Measurements from ENCODE around the gene KLHL18.
"Not testable (repeated sequence)": the region's sequence is repeated elsewhere in the genome, so short reads cannot be mapped to it uniquely, and the experiment has no call there.

KLHL18 gene

GRCh38 chr3:47245271-47245670, 37.5 kb upstream of the KLHL18 start:
- no peak for TF ChIP-seq CTCF (IDR thresholded peaks at IDR 0.05; ENCODE audit: low read depth, low read length, missing control alignments)
- Histone ChIP-seq H3K36me3 (replicated peaks) (no peaks in the 10 kb centered on the region), H3K27ac (no peak overlapping the region), H3K27me3 (replicated peaks) (no peaks in the 10 kb centered on the region), H3K4me3 (ENCODE audit: low read depth, low read length) (no peak overlapping the region)
- DNase-seq = no peak
- in situ Hi-C loops (cut with HindIII; ENCODE audit: low pct_ligation_motif_present, low sequenced_read_pairs) = no loop called here

GRCh38 chr3:47247131-47248064, 35.3 kb upstream of the KLHL18 start:
- Histone ChIP-seq H3K27ac (no peak overlapping the region), H3K4me3 (ENCODE audit: low read depth, low read length) (no peak overlapping the region), H3K36me3 (replicated peaks) (no peaks in the 10 kb centered on the region), H3K27me3 (replicated peaks) (no peaks in the 10 kb centered on the region)
- no peak for TF ChIP-seq CTCF (IDR thresholded peaks at IDR 0.05; ENCODE audit: low read depth, low read length, missing control alignments)
- no peak for DNase-seq
- in situ Hi-C loops (cut with HindIII; ENCODE audit: low pct_ligation_motif_present, low sequenced_read_pairs) = no loop called here

DNA sequence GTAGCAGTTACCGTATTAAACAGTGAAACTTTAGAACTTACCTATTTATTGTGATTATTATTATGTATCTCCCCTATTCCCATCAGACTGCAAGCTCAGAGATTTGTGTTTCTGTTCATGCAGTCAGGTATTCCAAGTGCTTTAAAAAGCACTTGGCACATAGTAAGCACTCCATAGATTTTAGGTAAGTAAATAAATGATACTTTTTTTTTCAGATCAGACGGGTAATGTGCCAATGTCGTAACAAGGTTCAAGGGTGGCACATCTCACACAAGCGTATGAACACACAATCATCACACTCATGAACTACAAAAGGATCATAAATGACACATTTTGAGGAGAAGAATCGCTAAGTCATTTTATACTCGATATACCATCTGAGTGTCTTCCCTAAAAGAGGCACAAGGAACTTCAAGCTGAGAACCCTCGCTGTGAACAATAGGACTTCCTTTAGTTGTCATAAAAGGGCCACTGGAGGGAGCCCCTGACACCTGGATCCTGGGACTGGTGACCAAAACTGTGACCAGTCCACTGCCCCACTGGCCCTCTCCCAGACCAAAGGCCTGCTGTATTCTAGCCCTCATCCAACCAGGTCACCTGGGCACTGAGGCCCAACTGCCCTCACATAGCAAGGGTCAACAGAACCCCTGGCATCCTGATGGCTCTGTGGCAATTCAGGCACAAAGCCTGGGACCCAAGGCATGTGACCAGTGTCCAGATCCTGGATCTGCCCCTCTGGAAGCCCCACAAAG, 32.3 kb upstream of the KLHL18 start:
- DNase-seq = peak; percentile 25
- Histone ChIP-seq H3K27ac (no peak overlapping the region), H3K27me3 (replicated peaks) (no peaks in the 10 kb centered on the region), H3K4me3 (ENCODE audit: low read depth, low read length) (no peak overlapping the region), H3K36me3 (replicated peaks) (no peaks in the 10 kb centered on the region)
- in situ Hi-C loops (cut with HindIII; ENCODE audit: low pct_ligation_motif_present, low sequenced_read_pairs) = no loop called here
- peak; percentile 61 for TF ChIP-seq CTCF (IDR thresholded peaks at IDR 0.05; ENCODE audit: low read depth, low read length, missing control alignments)

DNA sequence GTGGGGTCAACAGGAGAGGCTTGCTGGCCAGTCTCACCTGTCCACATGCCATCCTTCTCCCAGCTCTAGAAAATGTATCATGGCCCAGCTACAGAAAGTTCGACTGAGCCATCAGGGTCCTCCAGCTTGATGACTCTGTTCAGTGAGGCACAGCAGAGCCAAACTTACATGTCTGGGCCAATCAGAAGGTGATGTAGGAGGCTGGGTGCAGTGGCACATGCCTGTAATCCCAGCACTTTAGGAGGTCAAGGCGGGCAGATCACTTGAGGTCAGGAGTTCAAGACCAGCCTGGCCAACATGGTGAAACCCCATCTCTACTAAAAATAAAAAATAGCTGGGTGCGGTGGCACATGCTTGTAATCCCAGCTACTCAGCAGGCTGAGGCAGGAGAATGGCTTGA, 31.7 kb upstream of the KLHL18 start:
- H3K4me3 ChIP-seq (ENCODE audit: low read depth, low read length); in situ Hi-C loops (cut with HindIII; ENCODE audit: low pct_ligation_motif_present, low sequenced_read_pairs); H3K27ac ChIP-seq; DNase-seq; H3K27me3 ChIP-seq (replicated peaks); H3K36me3 ChIP-seq (replicated peaks): not testable (repeated sequence)

DNA sequence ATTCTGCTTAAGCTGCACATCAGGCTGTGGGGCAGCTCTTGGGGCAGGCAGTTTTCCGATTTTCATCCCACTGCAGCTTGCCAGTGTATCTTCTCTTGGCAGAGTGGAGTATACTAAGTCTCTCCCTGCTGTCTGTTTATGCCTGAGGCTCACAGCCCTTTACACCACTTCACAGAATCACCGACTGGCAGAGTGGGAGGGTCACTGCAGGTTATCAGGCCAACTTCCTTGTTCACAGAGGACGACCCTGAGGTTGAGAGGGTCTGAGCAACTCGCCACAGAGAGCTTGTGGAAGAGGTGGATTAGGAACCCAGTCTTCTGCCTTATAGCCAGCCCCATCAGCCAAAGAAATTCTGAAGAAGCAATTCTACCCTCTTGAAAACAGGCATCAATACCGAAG, 31.1 kb upstream of the KLHL18 start:
- TF ChIP-seq CTCF (IDR thresholded peaks at IDR 0.05; ENCODE audit: low read depth, low read length, missing control alignments) = no peak
- in situ Hi-C loops (cut with HindIII; ENCODE audit: low pct_ligation_motif_present, low sequenced_read_pairs) = no loop called here

GRCh38 chr3:47256331-47256730, 26.4 kb upstream of the KLHL18 start:
- in situ Hi-C loops (cut with HindIII; ENCODE audit: low pct_ligation_motif_present, low sequenced_read_pairs); DNase-seq; H3K27ac ChIP-seq; H3K4me3 ChIP-seq (ENCODE audit: low read depth, low read length); H3K27me3 ChIP-seq (replicated peaks); H3K36me3 ChIP-seq (replicated peaks): not testable (repeated sequence)

More for the DNA sequence above, 31.1 kb upstream of the KLHL18 start:
- no peak overlapping the region for H3K4me3 ChIP-seq (ENCODE audit: low read depth, low read length)
- H3K36me3 ChIP-seq (replicated peaks) = no peaks in the 10 kb centered on the region
- no peak for DNase-seq
- H3K27ac ChIP-seq = no peak overlapping the region
- no peaks in the 10 kb centered on the region for H3K27me3 ChIP-seq (replicated peaks)

All from brain microvascular endothelial cell (primary cell).